B cell (primary cell): ENCODE data around the gene ARHGAP25. TPM values are rescaled to one million over a fixed set of nuclear protein-coding genes. Genes with fewer than 3 reads are reported as not detected.

Experiments
- ATAC-seq: fragments of 200-7000 bp; cut with Tn5 transposase; one replicate; pipeline ENCODE4 v1.10.0; 2021; ENCODE audit warnings: low read depth, mild to moderate bottlenecking, moderate number of reproducible peaks, moderate library complexity
- CTCF ChIA-PET: fragments of 350-600 bp; sonication (Branson Sonifier 250); formaldehyde crosslinking; loops from one replicate; lab custom pipeline; 2021; ENCODE audit warnings: antibody characterized with exemption, inconsistent platforms; lab: Charles Lee
- POLR2A ChIA-PET: fragments of 350-600 bp; sonication (Branson Sonifier 250); formaldehyde crosslinking; loops from one replicate; lab custom pipeline; 2021; ENCODE audit warnings: antibody characterized with exemption; lab: Charles Lee
- DNase-seq: peaks from one replicate; pipeline ENCODE4 v3.0.0; 2013
- H2AFZ ChIP-seq: 2 replicates; pipeline ENCODE4 v1.6.1; 2012; ENCODE audit warnings: mild to moderate bottlenecking, low read depth, low read length; ENCODE audit not compliant: insufficient read depth, poor library complexity, severe bottlenecking
- H3K27ac ChIP-seq, 2 donors: 1 replicate in 1 of 2; 2 replicates in 1 of 2; pipeline ENCODE4 v1.5.1; 2012 to 2013; ENCODE audit warnings: low read length in 2 of 2, mild to moderate bottlenecking in 2 of 2, moderate library complexity in 1 of 2
- H3K27me3 ChIP-seq, 4 experiments: fragments of 200-600 bp in 1 of 4; sonication (generic) in 1 of 4; replicated peaks in 1 of 4; 1 replicate in 2 of 4; 2 replicates in 2 of 4; pipeline versions ENCODE4 v1.6.1 to v1.7.0; 2013 to 2016; ENCODE audit warnings: low read length in 3 of 4, mild to moderate bottlenecking in 2 of 4, mixed read lengths in 1 of 4, moderate library complexity in 1 of 4; ENCODE audit not compliant: insufficient read depth in 4 of 4, control insufficient read depth in 3 of 4; ENCODE audit errors: control extremely low read depth in 1 of 4
- H3K36me3 ChIP-seq, 2 experiments: replicated peaks in 1 of 2; 1 replicate in 1 of 2; 2 replicates in 1 of 2; pipeline versions ENCODE4 v1.6.1 to v1.7.1; 2013; ENCODE audit warnings: low read length in 1 of 2; ENCODE audit not compliant: insufficient read depth in 2 of 2, control insufficient read depth in 1 of 2; ENCODE audit errors: control extremely low read depth in 1 of 2, extremely low read depth in 1 of 2
- H3K4me1 ChIP-seq, 2 donors: fragments of 200-600 bp in 1 of 2; sonication (generic) in 1 of 2; 1 replicate in 1 of 2; 2 replicates in 1 of 2; pipeline versions ENCODE4 v1.5.1 to v1.6.1; 2013 to 2017; ENCODE audit warnings: low read length in 2 of 2; ENCODE audit not compliant: control insufficient read depth in 2 of 2, insufficient read depth in 2 of 2
- H3K4me2 ChIP-seq: replicated peaks from 2 replicates; pipeline ENCODE3; 2012; ENCODE audit warnings: mild to moderate bottlenecking, low read depth, low read length; ENCODE audit not compliant: poor library complexity, severe bottlenecking
- H3K4me3 ChIP-seq, 5 experiments: fragments of 200-600 bp in 1 of 5; sonication (generic) in 1 of 5; 1 replicate in 3 of 5; 2 replicates in 2 of 5; pipeline versions ENCODE4 v1.5.1 to v1.7.0; 2011 to 2016; ENCODE audit warnings: low read length in 4 of 5, mild to moderate bottlenecking in 4 of 5, low read depth in 2 of 5, control low read depth in 1 of 5, moderate library complexity in 1 of 5; ENCODE audit not compliant: insufficient read depth in 1 of 5; ENCODE audit errors: control extremely low read depth in 1 of 5, extremely low read depth in 1 of 5
- H3K79me2 ChIP-seq: fragments of 200-600 bp; sonication (generic); one replicate; pipeline ENCODE4 v1.6.0; 2016; ENCODE audit warnings: low read length; ENCODE audit not compliant: control insufficient read depth, insufficient read depth
- H3K9ac ChIP-seq: fragments of 200-600 bp; sonication (generic); 2 replicates; pipeline ENCODE4 v1.6.1; 2017; ENCODE audit warnings: mild to moderate bottlenecking, low read length, moderate library complexity
- H3K9me3 ChIP-seq, 3 donors: one replicate each; pipeline versions ENCODE4 v1.6.1 to v1.7.1; 2013; ENCODE audit warnings: low read length in 2 of 3; ENCODE audit not compliant: control insufficient read depth in 2 of 3, insufficient read depth in 1 of 3; ENCODE audit errors: control extremely low read depth in 1 of 3
- H4K20me1 ChIP-seq: 2 replicates; pipeline ENCODE4 v1.6.0; 2012; ENCODE audit warnings: mild to moderate bottlenecking, low read length; ENCODE audit not compliant: insufficient read depth, control insufficient read depth, poor library complexity, severe bottlenecking
- H3K27ac Mint-ChIP-seq: one replicate; pipeline ENCODE4 v1.8.0; 2021; ENCODE audit warnings: mixed read lengths
- H3K27me3 Mint-ChIP-seq: one replicate; pipeline ENCODE4 v1.8.0; 2021; ENCODE audit warnings: mixed read lengths
- H3K4me1 Mint-ChIP-seq: one replicate; pipeline ENCODE4 v1.8.0; 2021; ENCODE audit warnings: mixed read lengths
- H3K4me3 Mint-ChIP-seq: one replicate; pipeline ENCODE4 v1.8.0; 2021; ENCODE audit warnings: mixed read lengths
- H3K9me3 Mint-ChIP-seq: one replicate; pipeline ENCODE4 v1.8.0; 2022; ENCODE audit warnings: mixed read lengths; ENCODE audit not compliant: insufficient read depth
- CTCF ChIP-seq: fragments of 200-600 bp; IDR thresholded peaks from one replicate; pipeline ENCODE4 v1.8.0; 2022; ENCODE audit warnings: antibody characterized with exemption, mild to moderate bottlenecking
- EZH2 ChIP-seq: IDR thresholded peaks from 2 replicates; pipeline ENCODE4 v1.6.1; 2012; ENCODE audit warnings: borderline replicate concordance, low read depth, mild to moderate bottlenecking, moderate library complexity, low read length; ENCODE audit not compliant: insufficient read depth, poor library complexity, severe bottlenecking
- WGBS: methylation state at CpG from one replicate; pipeline ENCODE4 v1.1.5; 2013; ENCODE audit warnings: missing lambda C conversion rate; ENCODE audit not compliant: insufficient coverage; 5-methylcytosine and 5-hydroxymethylcytosine counted together
- intact Hi-C: fragments of 100-400 bp; cut with micrococcal nuclease; formaldehyde crosslinking; loops from one replicate; pipeline ENCODE4 v1.10.0; 2022
- polyA plus RNA-seq: library from polyadenylated mRNA; depleted of rRNA; stranded (reverse); fragments of >200 nt; gene quantifications from 2 replicates; pipeline ENCODE4 v1.2.3, GENCODE V29; 2012
- total RNA-seq, 2 donors: library from RNA; stranded (reverse); fragments of 120-200 nt in 1 of 2; gene quantifications; 1 replicate in 1 of 2; 2 replicates in 1 of 2; pipeline versions ENCODE4 v1.2.3 to v1.2.4, GENCODE V29; 2013 to 2022

Gene ARHGAP25
- total and polyA plus RNA-seq, 2 donors (not counting 1 experiment from before 2014, with no cell fraction given) = 97.9 to 207 TPM

GRCh38 chr2:68832233-68832869 is 97.7 kb downstream of the ARHGAP25 start:
- H3K27ac Mint-ChIP-seq = peak overlapping the region; percentile 91
- H3K9me3 ChIP-seq = no peaks in the 10 kb centered on the region
- no peaks in the 10 kb centered on the region for H3K9me3 Mint-ChIP-seq
- H4K20me1 ChIP-seq = peaks cover 12% of the 10 kb centered on the region
- CTCF ChIA-PET = interaction anchor here (0.9 to 8.8 kb wide), 4 partner anchors 79 to 123 kb away, joined by 4 to 140 read pairs (median 24); no protein-coding TSS in a partner anchor
- peaks cover 2 to 6% of the 10 kb centered on the region in 2 experiments for H3K36me3 ChIP-seq
- POLR2A ChIA-PET = interaction anchor here (1.0 kb wide), 1 partner anchor 44 kb away, joined by 4 read pairs; no protein-coding TSS in a partner anchor
- H3K27me3 ChIP-seq = no peaks in the 10 kb centered on the region
- no peaks in the 10 kb centered on the region for H3K27me3 Mint-ChIP-seq
- intact Hi-C loops = loop anchor here (1.0 kb wide), 1 partner anchor 43 kb away; no protein-coding TSS in a partner anchor
- H3K79me2 ChIP-seq = peaks cover 12% of the 10 kb centered on the region
- H3K4me3 ChIP-seq = no peak overlapping the region
- ATAC-seq (peak; percentile 65), DNase-seq (peak; percentile 57)
- H3K4me1 ChIP-seq = peaks cover 72 to 77% of the 10 kb centered on the region in 2 donors
- no peak for TF ChIP-seq EZH2
- TF ChIP-seq CTCF = no peak
- peak overlapping the region; percentile 31 for H3K4me2 ChIP-seq
- peak overlapping the region; percentile 16 to 39 for H3K27ac ChIP-seq
- WGBS = 20% methylated on average over 2 of the region's 8 CpGs
- H3K4me1 Mint-ChIP-seq = peaks cover 85% of the 10 kb centered on the region
- H3K9ac ChIP-seq = no peak overlapping the region
- H2AFZ ChIP-seq = peak overlapping the region; percentile 35
- H3K4me3 Mint-ChIP-seq = peak overlapping the region; percentile 70

- peak overlapping the region; percentile 70 for H3K4me3 Mint-ChIP-seq
- TF ChIP-seq CTCF (no peak), EZH2 (no peak)
- peak overlapping the region; percentile 91 for H3K27ac Mint-ChIP-seq
- no peak overlapping the region for H3K27ac ChIP-seq
- H3K4me1 Mint-ChIP-seq = peaks cover 87% of the 10 kb centered on the region
- intact Hi-C loops = no loop called here
- H3K4me2 ChIP-seq = peak overlapping the region; percentile 31
- peaks cover 74 to 77% of the 10 kb centered on the region in 2 donors for H3K4me1 ChIP-seq
- H3K9me3 ChIP-seq = no peaks in the 10 kb centered on the region
- H3K9me3 Mint-ChIP-seq = no peaks in the 10 kb centered on the region
- CTCF ChIA-PET = interaction anchor here (0.9 to 8.8 kb wide), 4 partner anchors 76 to 124 kb away, joined by 4 to 140 read pairs (median 24); no protein-coding TSS in a partner anchor
- peaks cover 12% of the 10 kb centered on the region for H4K20me1 ChIP-seq
- no peaks in the 10 kb centered on the region for H3K27me3 ChIP-seq
- no peak for ATAC-seq
- H3K79me2 ChIP-seq = peaks cover 12% of the 10 kb centered on the region
- H3K4me3 ChIP-seq = no peak overlapping the region
- H3K9ac ChIP-seq = no peak overlapping the region
- no peak overlapping the region for H2AFZ ChIP-seq
- no peak for DNase-seq
- H3K27me3 Mint-ChIP-seq = no peaks in the 10 kb centered on the region
- no CpG with 5 or more reads among the region's 2 CpGs for WGBS
- no peaks in the 10 kb centered on the region for H3K36me3 ChIP-seq
- POLR2A ChIA-PET = interaction anchor here (1.0 kb wide), 1 partner anchor 45 kb away, joined by 4 read pairs; no protein-coding TSS in a partner anchor
Observed at GRCh38 chr2:68833162-68833561, 98.6 kb downstream of the ARHGAP25 start.
